ENCODE data around the gene CLIC4. TPM values are rescaled to one million over a fixed set of nuclear protein-coding genes. Genes with fewer than 3 reads are reported as not detected.
"Not testable (repeated sequence)": the region's sequence is repeated elsewhere in the genome, so short reads cannot be mapped to it uniquely, and the experiment has no call there.

The CLIC4 gene
- total RNA-seq, 6 experiments from 2014 or later: 35.0 to 63.6 (median 44.3) TPM

DNA sequence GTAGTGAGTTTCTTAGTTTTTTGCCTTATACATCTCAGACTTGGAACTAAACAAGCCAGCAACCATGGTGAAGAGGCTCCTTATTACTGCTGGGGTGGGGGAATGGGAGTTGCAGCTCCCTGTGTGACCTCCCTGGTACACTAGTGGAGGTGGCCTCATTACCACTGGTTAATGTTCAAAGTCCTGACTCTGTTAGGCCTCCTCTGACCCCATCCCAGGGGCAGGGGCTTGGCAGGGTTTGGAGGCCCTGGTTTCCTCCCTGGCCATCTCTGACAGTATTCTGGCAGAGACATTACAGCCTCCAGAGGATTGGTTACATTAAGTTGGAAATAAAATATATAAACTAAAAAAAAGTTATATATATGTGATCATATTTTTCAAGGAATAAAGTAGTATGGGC is 45.2 kb downstream of the CLIC4 start:
- Histone ChIP-seq H3K4me3 (no peak overlapping the region), H3K36me3 (no peaks in the 10 kb centered on the region), H3K9me3 (no peaks in the 10 kb centered on the region), H3K27ac (peak overlapping the region in 1 of 3 donors; percentile 45), H3K4me1 (peaks cover 0 to 75% (median 14%) of the 10 kb centered on the region in 4 donors), H3K27me3 (no peaks in the 10 kb centered on the region)
- TF ChIP-seq, protein P1, sequence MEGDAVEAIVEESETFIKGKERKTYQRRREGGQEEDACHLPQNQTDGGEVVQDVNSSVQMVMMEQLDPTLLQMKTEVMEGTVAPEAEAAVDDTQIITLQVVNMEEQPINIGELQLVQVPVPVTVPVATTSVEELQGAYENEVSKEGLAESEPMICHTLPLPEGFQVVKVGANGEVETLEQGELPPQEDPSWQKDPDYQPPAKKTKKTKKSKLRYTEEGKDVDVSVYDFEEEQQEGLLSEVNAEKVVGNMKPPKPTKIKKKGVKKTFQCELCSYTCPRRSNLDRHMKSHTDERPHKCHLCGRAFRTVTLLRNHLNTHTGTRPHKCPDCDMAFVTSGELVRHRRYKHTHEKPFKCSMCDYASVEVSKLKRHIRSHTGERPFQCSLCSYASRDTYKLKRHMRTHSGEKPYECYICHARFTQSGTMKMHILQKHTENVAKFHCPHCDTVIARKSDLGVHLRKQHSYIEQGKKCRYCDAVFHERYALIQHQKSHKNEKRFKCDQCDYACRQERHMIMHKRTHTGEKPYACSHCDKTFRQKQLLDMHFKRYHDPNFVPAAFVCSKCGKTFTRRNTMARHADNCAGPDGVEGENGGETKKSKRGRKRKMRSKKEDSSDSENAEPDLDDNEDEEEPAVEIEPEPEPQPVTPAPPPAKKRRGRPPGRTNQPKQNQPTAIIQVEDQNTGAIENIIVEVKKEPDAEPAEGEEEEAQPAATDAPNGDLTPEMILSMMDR (IDR thresholded peaks at IDR 0.05): no peak
- intact Hi-C loops (cut with DNase I): no loop called here
- DNase-seq (peak in 2 of 3 donors; percentile 68 to 77), ATAC-seq (peak; percentile 48 to 88 (median 82))

DNA sequence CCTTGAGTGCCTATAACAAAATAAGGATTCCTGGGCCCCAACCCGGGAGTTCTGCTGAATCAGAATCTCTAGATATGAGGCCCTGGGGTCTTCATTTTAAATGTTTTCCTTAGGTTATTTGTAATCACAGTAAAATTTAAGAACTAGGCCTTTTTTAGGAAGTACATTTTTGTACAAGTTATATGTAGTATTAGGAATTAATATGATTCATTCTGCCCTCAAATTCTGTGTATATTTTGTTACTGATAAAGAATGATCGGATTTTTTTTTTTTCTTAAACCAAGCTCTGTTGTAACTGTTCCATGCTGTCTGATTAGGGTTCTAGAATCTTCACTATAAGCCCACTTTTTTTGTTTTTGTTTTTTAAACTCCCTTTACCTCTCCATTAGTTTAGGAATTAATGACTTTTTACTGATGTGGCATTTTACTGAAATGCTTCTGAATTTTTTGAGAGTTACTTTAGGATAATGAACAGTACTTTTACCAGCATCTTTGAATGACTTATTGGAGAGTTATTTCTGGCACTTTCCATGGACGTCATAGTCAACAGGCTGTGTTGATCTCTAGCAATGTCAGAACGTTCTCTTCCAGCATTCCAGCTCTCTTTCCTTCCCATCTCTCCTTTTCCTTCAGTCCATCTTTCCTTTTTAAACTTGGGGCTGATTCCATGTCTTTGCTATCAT is 48.3 kb downstream of the CLIC4 start:
- Histone ChIP-seq H3K27ac (peak overlapping the region in 2 of 3 donors; percentile 34 to 41), H3K36me3 (peaks cover 0 to 9% (median 0%) of the 10 kb centered on the region in 4 donors), H3K9me3 (no peaks in the 10 kb centered on the region), H3K27me3 (no peaks in the 10 kb centered on the region), H3K4me3 (no peak overlapping the region), H3K4me1 (peaks cover 0 to 56% (median 9%) of the 10 kb centered on the region in 4 donors)
- no peak for DNase-seq
- intact Hi-C loops (cut with DNase I): no loop called here
- 39% methylated on average over 4 of the region's 4 CpGs for WGBS (ENCODE audit: insufficient coverage, low coverage, low lambda C conversion rate, missing lambda C conversion rate)
- peak in 3 of 4 donors; percentile 40 to 62 (median 40) for ATAC-seq
- TF ChIP-seq POLR2A (IDR thresholded peaks at IDR 0.05): no peak
- TF ChIP-seq, protein P1 (IDR thresholded peaks at IDR 0.05): no peak

- H3K36me3 ChIP-seq; intact Hi-C loops (cut with DNase I); H3K27me3 ChIP-seq; H3K4me3 ChIP-seq; DNase-seq; H3K9me3 ChIP-seq; ATAC-seq: not testable (repeated sequence)
- peak overlapping the region in 1 of 3 donors; percentile 41 for H3K27ac ChIP-seq
- WGBS (ENCODE audit: insufficient coverage, low coverage, low lambda C conversion rate, missing lambda C conversion rate): 54% methylated on average over 2 of the region's 2 CpGs
- peaks cover 0 to 52% (median 9%) of the 10 kb centered on the region in 4 donors for H3K4me1 ChIP-seq
Measured at GRCh38 chr1:24794130-24794502, 48.9 kb downstream of the CLIC4 start.

DNA sequence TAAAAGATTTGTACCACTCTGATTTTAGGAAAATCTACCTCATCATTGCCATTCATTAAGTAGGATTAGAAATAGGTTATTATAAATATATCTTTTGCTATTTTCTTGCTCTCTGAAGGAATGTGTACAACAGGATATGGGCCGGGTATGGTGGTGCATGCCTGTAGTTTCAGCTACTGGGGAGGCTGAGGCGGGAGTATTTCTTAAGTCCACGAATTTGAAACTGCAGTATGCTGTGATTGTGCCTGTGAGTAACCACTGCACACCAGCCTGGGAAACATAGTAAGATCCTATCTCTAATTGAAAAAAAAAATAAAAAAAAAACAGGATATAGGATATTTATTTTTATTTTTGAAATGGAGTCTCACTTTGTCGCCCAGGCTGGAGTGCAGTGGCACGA is 50.0 kb downstream of the CLIC4 start:
- TF ChIP-seq, protein P1 (IDR thresholded peaks at IDR 0.05): no peak
- TF ChIP-seq POLR2A (IDR thresholded peaks at IDR 0.05): no peak
- Histone ChIP-seq H3K4me3 (no peak overlapping the region), H3K4me1 (peaks cover 0 to 41% (median 9%) of the 10 kb centered on the region in 4 donors), H3K9me3 (no peaks in the 10 kb centered on the region), H3K27ac (no peak overlapping the region), H3K36me3 (peaks cover 0 to 9% (median 0%) of the 10 kb centered on the region in 4 donors), H3K27me3 (no peaks in the 10 kb centered on the region)
- WGBS (ENCODE audit: insufficient coverage, low coverage, low lambda C conversion rate, missing lambda C conversion rate): 91% methylated on average over 3 of the region's 5 CpGs
- DNase-seq (no peak), ATAC-seq (no peak)
- intact Hi-C loops (cut with DNase I): no loop called here

DNA sequence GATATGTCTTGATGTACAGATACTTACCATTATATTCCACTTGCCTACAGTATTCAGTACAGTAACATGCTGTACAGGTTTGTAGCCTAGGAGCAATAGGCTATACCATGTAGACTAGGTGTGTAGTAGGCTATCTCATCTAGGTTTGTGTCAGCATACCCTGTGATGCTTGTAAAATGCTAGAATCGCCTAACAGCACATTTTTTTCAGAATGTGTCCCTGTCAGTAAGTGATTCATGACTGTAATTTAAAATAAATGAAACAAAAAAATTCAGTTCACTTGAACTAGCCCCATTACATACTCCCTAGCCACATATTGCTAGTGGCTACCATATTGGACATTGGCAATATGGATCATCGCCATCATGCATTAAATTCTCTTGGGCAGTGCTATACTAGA is 51.3 kb downstream of the CLIC4 start:
- 86% methylated on average over 2 of the region's 2 CpGs for WGBS (ENCODE audit: insufficient coverage, low coverage, low lambda C conversion rate, missing lambda C conversion rate)
- H3K4me3 ChIP-seq: no peak overlapping the region
- ATAC-seq (no peak), DNase-seq (no peak)
- H3K4me1 ChIP-seq: peaks cover 0 to 35% (median 7%) of the 10 kb centered on the region in 4 donors
- H3K36me3 ChIP-seq: peaks cover 0 to 9% (median 0%) of the 10 kb centered on the region in 4 donors
- intact Hi-C loops (cut with DNase I): no loop called here
- TF ChIP-seq POLR2A (IDR thresholded peaks at IDR 0.05): no peak
- TF ChIP-seq, protein P1 (IDR thresholded peaks at IDR 0.05): no peak
- H3K9me3 ChIP-seq: no peaks in the 10 kb centered on the region
- no peak overlapping the region for H3K27ac ChIP-seq
- H3K27me3 ChIP-seq: no peaks in the 10 kb centered on the region

DNA sequence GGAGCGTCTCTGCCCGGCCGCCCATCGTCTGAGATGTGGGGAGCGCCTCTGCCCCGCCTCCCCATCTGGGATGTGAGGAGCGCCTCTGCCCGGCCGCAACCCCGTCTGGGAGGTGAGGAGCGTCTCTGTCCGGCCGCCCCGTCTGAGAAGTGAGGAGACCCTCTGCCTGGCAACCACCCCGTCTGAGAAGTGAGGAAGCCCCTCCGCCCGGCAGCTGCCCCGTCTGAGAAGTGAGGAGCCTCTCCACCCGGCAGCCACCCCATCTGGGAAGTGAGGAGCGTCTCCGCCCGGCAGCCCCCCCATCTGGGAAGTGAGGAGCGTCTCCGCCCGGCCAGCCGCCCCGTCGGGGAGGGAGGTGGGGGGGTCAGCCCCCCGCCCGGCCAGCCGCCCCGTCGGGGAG is 54.0 kb downstream of the CLIC4 start:
- H3K4me1 ChIP-seq: peaks cover 0 to 32% (median 7%) of the 10 kb centered on the region in 4 donors

More for the DNA sequence above, 54.0 kb downstream of the CLIC4 start:
- ATAC-seq; H3K36me3 ChIP-seq; H3K27me3 ChIP-seq; H3K9me3 ChIP-seq; H3K27ac ChIP-seq; H3K4me3 ChIP-seq; intact Hi-C loops (cut with DNase I); DNase-seq: not testable (repeated sequence)
- no CpG with 5 or more reads among the region's 33 CpGs for WGBS (ENCODE audit: insufficient coverage, low coverage, low lambda C conversion rate, missing lambda C conversion rate)
